Muscle layer of duodenum (tissue), 2 donors: ENCODE data around the gene SERPING1.
"Not testable (repeated sequence)": the region's sequence is repeated elsewhere in the genome, so short reads cannot be mapped to it uniquely, and the experiment has no call there.

Experiments
- H3K27ac ChIP-seq: one replicate; pipeline ENCODE4 v1.7.0; 2013; ENCODE audit warnings: mild to moderate bottlenecking, low read length
- H3K27me3 ChIP-seq: one replicate; pipeline ENCODE4 v1.7.0; 2013; ENCODE audit warnings: low read depth, mild to moderate bottlenecking, control low read depth, low read length
- H3K36me3 ChIP-seq, 2 donors: one replicate each; pipeline ENCODE4 v1.7.0; 2013; ENCODE audit warnings: low read length in 2 of 2, control low read depth in 1 of 2, mild to moderate bottlenecking in 1 of 2; ENCODE audit not compliant: insufficient read depth in 2 of 2, control insufficient read depth in 1 of 2
- H3K4me1 ChIP-seq, 2 donors: one replicate each; pipeline ENCODE4 v1.7.0; 2013; ENCODE audit warnings: low read length in 2 of 2, mild to moderate bottlenecking in 2 of 2, control low read depth in 1 of 2, moderate library complexity in 1 of 2; ENCODE audit not compliant: insufficient read depth in 2 of 2, control insufficient read depth in 1 of 2
- H3K4me3 ChIP-seq, 2 donors: one replicate each; pipeline ENCODE4 v1.7.0; 2013; ENCODE audit warnings: low read length in 2 of 2, low read depth in 1 of 2, mild to moderate bottlenecking in 1 of 2
- H3K9me3 ChIP-seq, 2 donors: one replicate each; pipeline ENCODE4 v1.7.0; 2013; ENCODE audit warnings: low read length in 2 of 2, control low read depth in 1 of 2, mild to moderate bottlenecking in 1 of 2; ENCODE audit not compliant: control insufficient read depth in 1 of 2
- donor health status: healthy.

The SERPING1 gene

GRCh38 chr11:57647960-57648800 is 50.7 kb downstream of the SERPING1 start:
- peaks cover 15 to 54% of the 10 kb centered on the region in 2 donors for H3K4me1 ChIP-seq
- peaks cover 44% of the 10 kb centered on the region for H3K27me3 ChIP-seq
- peak overlapping the region; percentile 64 to 68 for H3K4me3 ChIP-seq
- no peaks in the 10 kb centered on the region for H3K36me3 ChIP-seq
- no peaks in the 10 kb centered on the region for H3K9me3 ChIP-seq
- no peak overlapping the region for H3K27ac ChIP-seq

GRCh38 chr11:57648801-57649735 is 51.6 kb downstream of the SERPING1 start:
- Histone ChIP-seq H3K36me3 (no peaks in the 10 kb centered on the region), H3K4me3 (peak overlapping the region; percentile 64 to 68), H3K27ac (no peak overlapping the region), H3K9me3 (no peaks in the 10 kb centered on the region), H3K4me1 (peaks cover 15 to 54% of the 10 kb centered on the region in 2 donors), H3K27me3 (peaks cover 44% of the 10 kb centered on the region)

- peaks cover 10 to 46% of the 10 kb centered on the region in 2 donors for H3K4me1 ChIP-seq
- no peak within 1 kb of the TSS for H3K27ac ChIP-seq
- H3K4me3 ChIP-seq: peak within 1 kb of the TSS; percentile 64 to 68
Observed at GRCh38 chr11:57649826-57650738, 52.6 kb downstream of the SERPING1 start, which contains the start of gene YPEL4. Gene YPEL4, minus strand, starts transcription at chr11:57649912. Its CDS starts 2,805 bp downstream, at chr11:57647107.

GRCh38 chr11:57650739-57651090 is 53.2 kb downstream of the SERPING1 start:
- Histone ChIP-seq H3K36me3 (no peaks in the 10 kb centered on the region), H3K4me1 (peaks cover 5 to 41% of the 10 kb centered on the region in 2 donors), H3K9me3 (no peaks in the 10 kb centered on the region), H3K4me3 (no peak overlapping the region), H3K27ac (no peak overlapping the region), H3K27me3 (peaks cover 42% of the 10 kb centered on the region)

More at GRCh38 chr11:57649826-57650738, 52.6 kb downstream of the SERPING1 start, which contains the start of gene YPEL4:
- peaks cover 44% of the 10 kb centered on the region for H3K27me3 ChIP-seq
- H3K36me3 ChIP-seq: no peaks in the 10 kb centered on the region
- no peaks in the 10 kb centered on the region for H3K9me3 ChIP-seq

- no peaks in the 10 kb centered on the region for H3K36me3 ChIP-seq
- H3K4me1 ChIP-seq: peaks cover 0 to 34% of the 10 kb centered on the region in 2 donors
- peaks cover 36% of the 10 kb centered on the region for H3K27me3 ChIP-seq
Observed at GRCh38 chr11:57651408-57651807, 53.9 kb downstream of the SERPING1 start.

GRCh38 chr11:57652230-57652629 is 54.7 kb downstream of the SERPING1 start:
- not testable (repeated sequence) for H3K27ac ChIP-seq, H3K9me3 ChIP-seq, H3K4me3 ChIP-seq, H3K36me3 ChIP-seq
- H3K27me3 ChIP-seq: peaks cover 28% of the 10 kb centered on the region
- peaks cover 3 to 29% of the 10 kb centered on the region in 2 donors for H3K4me1 ChIP-seq

More at GRCh38 chr11:57651408-57651807, 53.9 kb downstream of the SERPING1 start:
- no peak overlapping the region for H3K4me3 ChIP-seq
- H3K9me3 ChIP-seq: no peaks in the 10 kb centered on the region
- no peak overlapping the region for H3K27ac ChIP-seq

GRCh38 chr11:57652662-57653061 is 55.2 kb downstream of the SERPING1 start:
- H3K4me3 ChIP-seq: peak overlapping the region in 1 of 2 donors; percentile 16
- peaks cover 3 to 25% of the 10 kb centered on the region in 2 donors for H3K4me1 ChIP-seq
- peaks cover 23% of the 10 kb centered on the region for H3K27me3 ChIP-seq
- no peaks in the 10 kb centered on the region for H3K9me3 ChIP-seq
- H3K27ac ChIP-seq: no peak overlapping the region
- H3K36me3 ChIP-seq: no peaks in the 10 kb centered on the region

GRCh38 chr11:57653163-57653562 is 55.7 kb downstream of the SERPING1 start:
- Histone ChIP-seq H3K27ac (no peak overlapping the region), H3K9me3 (no peaks in the 10 kb centered on the region), H3K4me1 (peaks cover 4 to 24% of the 10 kb centered on the region in 2 donors), H3K4me3 (peak overlapping the region in 1 of 2 donors; percentile 16), H3K36me3 (no peaks in the 10 kb centered on the region), H3K27me3 (peaks cover 18% of the 10 kb centered on the region)

- peaks cover 22 to 26% of the 10 kb centered on the region in 2 donors for H3K36me3 ChIP-seq
- peak overlapping the region; percentile 84 for H3K27ac ChIP-seq
- H3K27me3 ChIP-seq: no peaks in the 10 kb centered on the region
- H3K4me3 ChIP-seq: peak overlapping the region; percentile 94 to 95
- H3K4me1 ChIP-seq: peaks cover 7 to 13% of the 10 kb centered on the region in 2 donors
- no peaks in the 10 kb centered on the region for H3K9me3 ChIP-seq
Observed at GRCh38 chr11:57656885-57657193, 59.4 kb downstream of the SERPING1 start.

GRCh38 chr11:57657194-57658022 is 59.9 kb downstream of the SERPING1 start, which contains the start of gene CLP1:
Gene CLP1, plus strand, starts transcription at chr11:57657762. Its CDS starts 1,715 bp downstream, at chr11:57659477.
- Histone ChIP-seq H3K4me1 (peaks cover 7 to 13% of the 10 kb centered on the region in 2 donors), H3K36me3 (peaks cover 26 to 32% of the 10 kb centered on the region in 2 donors), H3K27ac (peak within 1 kb of the TSS; percentile 84), H3K9me3 (no peaks in the 10 kb centered on the region), H3K27me3 (no peaks in the 10 kb centered on the region), H3K4me3 (peak within 1 kb of the TSS; percentile 94 to 95)
